Measurements from ENCODE around the gene SLC2A1.

SLC2A1 gene

GRCh38 chr1:42975561-42976225 lies 17.0 kb upstream of the SLC2A1 start:
- in situ Hi-C loops (cut with HindIII; ENCODE audit: low sequenced_read_pairs): no loop called here
- H3K4me3 ChIP-seq (ENCODE audit: low read depth, low read length): no peak overlapping the region
- no peak for TF ChIP-seq CTCF (IDR thresholded peaks at IDR 0.05; ENCODE audit: low read depth, low read length, missing control alignments)
- no peak for DNase-seq (ENCODE audit: low read depth)

- DNase-seq (ENCODE audit: low read depth): no peak
- H3K4me3 ChIP-seq (ENCODE audit: low read depth, low read length): no peak overlapping the region
- in situ Hi-C loops (cut with HindIII; ENCODE audit: low sequenced_read_pairs): no loop called here
- TF ChIP-seq CTCF (IDR thresholded peaks at IDR 0.05; ENCODE audit: low read depth, low read length, missing control alignments): no peak
These were observed 16.2 kb upstream of the SLC2A1 start for GRCh38 chr1:42974767-42975437.

GRCh38 chr1:42973799-42974198 lies 15.1 kb upstream of the SLC2A1 start:
- no peak for DNase-seq (ENCODE audit: low read depth)
- in situ Hi-C loops (cut with HindIII; ENCODE audit: low sequenced_read_pairs): no loop called here

GRCh38 chr1:42973286-42973685 lies 14.6 kb upstream of the SLC2A1 start:
- in situ Hi-C loops (cut with HindIII; ENCODE audit: low sequenced_read_pairs): no loop called here
- no peak overlapping the region for H3K4me3 ChIP-seq (ENCODE audit: low read depth, low read length)
- no peak for DNase-seq (ENCODE audit: low read depth)
- TF ChIP-seq CTCF (IDR thresholded peaks at IDR 0.05; ENCODE audit: low read depth, low read length, missing control alignments): no peak

More at GRCh38 chr1:42973799-42974198, 15.1 kb upstream of the SLC2A1 start:
- TF ChIP-seq CTCF (IDR thresholded peaks at IDR 0.05; ENCODE audit: low read depth, low read length, missing control alignments): no peak
- no peak overlapping the region for H3K4me3 ChIP-seq (ENCODE audit: low read depth, low read length)

GRCh38 chr1:42971841-42972291 lies 13.2 kb upstream of the SLC2A1 start:
- no peak for DNase-seq (ENCODE audit: low read depth)
- no peak overlapping the region for H3K4me3 ChIP-seq (ENCODE audit: low read depth, low read length)
- in situ Hi-C loops (cut with HindIII; ENCODE audit: low sequenced_read_pairs): no loop called here
- TF ChIP-seq CTCF (IDR thresholded peaks at IDR 0.05; ENCODE audit: low read depth, low read length, missing control alignments): no peak

- H3K4me3 ChIP-seq (ENCODE audit: low read depth, low read length): no peak overlapping the region
- DNase-seq (ENCODE audit: low read depth): no peak
- in situ Hi-C loops (cut with HindIII; ENCODE audit: low sequenced_read_pairs): no loop called here
- TF ChIP-seq CTCF (IDR thresholded peaks at IDR 0.05; ENCODE audit: low read depth, low read length, missing control alignments): no peak
These were observed 11.5 kb upstream of the SLC2A1 start for GRCh38 chr1:42970143-42970542.

Measured in astrocyte of the cerebellum (primary cell).